Measurements from ENCODE around the gene CELSR2. TPM values are rescaled to one million over a fixed set of nuclear protein-coding genes. Genes with fewer than 3 reads are reported as not detected.

CELSR2 gene
- total RNA-seq, 3 donors from 2014 or later (not counting 1 experiment from before 2014, with no cell fraction given) = 7.1 to 9.7 (median 7.4) TPM

GRCh38 chr1:109262231-109263055, 13.1 kb downstream of the CELSR2 start:
- DNase-seq (no peak), ATAC-seq (no peak)
- H3K27me3 Mint-ChIP-seq (ENCODE audit: low read depth in 2 of 2) = no peaks in the 10 kb centered on the region
- no peak overlapping the region for H3K4me3 Mint-ChIP-seq
- intact Hi-C loops (cut with micrococcal nuclease) = loop anchor here (1.0 to 5.0 kb wide), 3 partner anchors 137 to 270 kb away; partner anchors contain the start of gene CYB561D1
- no peak overlapping the region for H3K4me3 ChIP-seq (ENCODE audit: low read length)
- no peaks in the 10 kb centered on the region for H3K9me3 Mint-ChIP-seq
- TF ChIP-seq, protein P1, sequence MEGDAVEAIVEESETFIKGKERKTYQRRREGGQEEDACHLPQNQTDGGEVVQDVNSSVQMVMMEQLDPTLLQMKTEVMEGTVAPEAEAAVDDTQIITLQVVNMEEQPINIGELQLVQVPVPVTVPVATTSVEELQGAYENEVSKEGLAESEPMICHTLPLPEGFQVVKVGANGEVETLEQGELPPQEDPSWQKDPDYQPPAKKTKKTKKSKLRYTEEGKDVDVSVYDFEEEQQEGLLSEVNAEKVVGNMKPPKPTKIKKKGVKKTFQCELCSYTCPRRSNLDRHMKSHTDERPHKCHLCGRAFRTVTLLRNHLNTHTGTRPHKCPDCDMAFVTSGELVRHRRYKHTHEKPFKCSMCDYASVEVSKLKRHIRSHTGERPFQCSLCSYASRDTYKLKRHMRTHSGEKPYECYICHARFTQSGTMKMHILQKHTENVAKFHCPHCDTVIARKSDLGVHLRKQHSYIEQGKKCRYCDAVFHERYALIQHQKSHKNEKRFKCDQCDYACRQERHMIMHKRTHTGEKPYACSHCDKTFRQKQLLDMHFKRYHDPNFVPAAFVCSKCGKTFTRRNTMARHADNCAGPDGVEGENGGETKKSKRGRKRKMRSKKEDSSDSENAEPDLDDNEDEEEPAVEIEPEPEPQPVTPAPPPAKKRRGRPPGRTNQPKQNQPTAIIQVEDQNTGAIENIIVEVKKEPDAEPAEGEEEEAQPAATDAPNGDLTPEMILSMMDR (IDR thresholded peaks at IDR 0.05) = no peak
- 92% methylated on average over 22 of the region's 22 CpGs for WGBS (ENCODE audit: insufficient coverage)
- H3K27me3 ChIP-seq (ENCODE audit: control insufficient read depth, insufficient read depth, low read length) = no peaks in the 10 kb centered on the region
- H3K27ac ChIP-seq (ENCODE audit: low read length) = no peak overlapping the region
- H3K36me3 ChIP-seq (ENCODE audit: control insufficient read depth, insufficient read depth, low read length) = no peaks in the 10 kb centered on the region
- no peaks in the 10 kb centered on the region for H3K9me3 ChIP-seq (ENCODE audit: control insufficient read depth, insufficient read depth, low read length)
- H3K36me3 Mint-ChIP-seq = no peaks in the 10 kb centered on the region
- H3K4me1 Mint-ChIP-seq = peaks cover 0 to 10% of the 10 kb centered on the region in 2 donors
- peaks cover 7% of the 10 kb centered on the region for H3K4me1 ChIP-seq (ENCODE audit: control insufficient read depth, insufficient read depth, low read length)
- H3K27ac Mint-ChIP-seq = no peak overlapping the region

DNA sequence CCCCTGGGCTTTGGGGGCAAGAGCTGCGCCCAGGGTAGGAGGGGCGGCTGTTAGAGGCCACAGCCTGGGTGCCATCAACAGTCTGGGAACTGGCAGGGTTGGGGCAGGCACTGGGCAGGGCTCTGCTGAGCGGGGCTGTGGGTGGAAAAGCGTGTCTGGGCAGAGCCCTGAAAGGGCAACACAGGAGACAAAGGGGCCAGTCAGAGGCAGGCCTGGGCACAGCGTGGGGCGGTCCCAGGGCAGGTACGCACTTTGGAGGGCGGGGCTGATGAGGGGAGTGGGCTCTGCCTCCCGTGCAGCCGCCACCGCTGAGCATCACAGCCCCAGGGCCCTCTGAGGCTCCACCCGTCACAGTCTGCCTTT, 13.9 kb downstream of the CELSR2 start:
- H3K27ac ChIP-seq (ENCODE audit: low read length) = no peak overlapping the region
- Mint-ChIP-seq H3K4me1 (peaks cover 0 to 5% of the 10 kb centered on the region in 2 donors), H3K27ac (no peak overlapping the region), H3K36me3 (no peaks in the 10 kb centered on the region), H3K9me3 (no peaks in the 10 kb centered on the region), H3K27me3 (ENCODE audit: low read depth in 2 of 2) (no peaks in the 10 kb centered on the region), H3K4me3 (no peak overlapping the region)
- H3K36me3 ChIP-seq (ENCODE audit: control insufficient read depth, insufficient read depth, low read length) = no peaks in the 10 kb centered on the region
- TF ChIP-seq, protein P1 (IDR thresholded peaks at IDR 0.05) = no peak
- no peaks in the 10 kb centered on the region for H3K27me3 ChIP-seq (ENCODE audit: control insufficient read depth, insufficient read depth, low read length)
- WGBS (ENCODE audit: insufficient coverage) = 72% methylated on average over 12 of the region's 12 CpGs
- H3K4me3 ChIP-seq (ENCODE audit: low read length) = no peak overlapping the region
- intact Hi-C loops (cut with micrococcal nuclease) = loop anchor here (1.0 to 5.0 kb wide), 3 partner anchors 136 to 269 kb away; partner anchors contain the start of gene CYB561D1
- no peaks in the 10 kb centered on the region for H3K9me3 ChIP-seq (ENCODE audit: control insufficient read depth, insufficient read depth, low read length)
- H3K4me1 ChIP-seq (ENCODE audit: control insufficient read depth, insufficient read depth, low read length) = peaks cover 7% of the 10 kb centered on the region
- no peak for DNase-seq
- peak in 1 of 3 donors; percentile 17 for ATAC-seq

- H3K27me3 Mint-ChIP-seq (ENCODE audit: low read depth in 2 of 2) = no peaks in the 10 kb centered on the region
- ATAC-seq (peak; percentile 79 to 97 (median 94)), DNase-seq (peak; percentile 64 to 86)
- Histone ChIP-seq H3K4me3 (ENCODE audit: low read length) (no peak overlapping the region), H3K9me3 (ENCODE audit: control insufficient read depth, insufficient read depth, low read length) (no peaks in the 10 kb centered on the region), H3K27ac (ENCODE audit: low read length) (no peak overlapping the region), H3K27me3 (ENCODE audit: control insufficient read depth, insufficient read depth, low read length) (no peaks in the 10 kb centered on the region), H3K36me3 (ENCODE audit: control insufficient read depth, insufficient read depth, low read length) (no peaks in the 10 kb centered on the region), H3K4me1 (ENCODE audit: control insufficient read depth, insufficient read depth, low read length) (peaks cover 7% of the 10 kb centered on the region)
- TF ChIP-seq, protein P1 (IDR thresholded peaks at IDR 0.05) = peak; percentile 78
- H3K4me1 Mint-ChIP-seq = peaks cover 0 to 5% of the 10 kb centered on the region in 2 donors
- H3K36me3 Mint-ChIP-seq = no peaks in the 10 kb centered on the region
- H3K27ac Mint-ChIP-seq = no peak overlapping the region
- intact Hi-C loops (cut with micrococcal nuclease) = loop anchor here (1.0 to 5.0 kb wide), 3 partner anchors 136 to 269 kb away; partner anchors contain the start of gene CYB561D1
- H3K9me3 Mint-ChIP-seq = no peaks in the 10 kb centered on the region
- WGBS (ENCODE audit: insufficient coverage) = 52% methylated on average over 29 of the region's 29 CpGs
- H3K4me3 Mint-ChIP-seq = no peak overlapping the region
Observed at GRCh38 chr1:109263597-109264378, 14.4 kb downstream of the CELSR2 start.

Data from natural killer cell (primary cell).